Mucosa of descending colon (tissue), 3 donors: ENCODE data around the gene RAD54L. TPM values are rescaled to one million over a fixed set of nuclear protein-coding genes. Genes with fewer than 3 reads are reported as not detected.

Source experiments
- ATAC-seq: fragments of 200-7000 bp; cut with Tn5 transposase; one replicate; pipeline ENCODE4 v1.9.1; 2020; ENCODE audit warnings: mild to moderate bottlenecking, moderate library complexity
- DNase-seq, 3 donors: peaks; one replicate each; pipeline ENCODE4 v3.0.0-alpha.2; 2020
- H3K36me3 ChIP-seq: fragments of 200-600 bp; one replicate; pipeline ENCODE4 v1.8.0; 2021; ENCODE audit warnings: low read depth, mild to moderate bottlenecking
- H3K4me1 ChIP-seq: fragments of 200-600 bp; one replicate; pipeline ENCODE4 v1.8.0; 2021; ENCODE audit warnings: low read depth, mild to moderate bottlenecking
- H3K4me3 ChIP-seq: fragments of 200-600 bp; one replicate; pipeline ENCODE4 v1.8.0; 2021; ENCODE audit warnings: mild to moderate bottlenecking
- H3K9me3 ChIP-seq: fragments of 200-600 bp; one replicate; pipeline ENCODE4 v1.8.0; 2021; ENCODE audit warnings: mild to moderate bottlenecking
- intact Hi-C, 2 donors: fragments of 100-400 bp; cut with DNase I in 1 of 2; cut with micrococcal nuclease in 1 of 2; formaldehyde crosslinking; loops; one replicate each; pipeline versions ENCODE4 v1.11.0 to v1.11.1; 2022; cut with DNase I, micrococcal nuclease
- long read RNA-seq, 2 donors: library from polyadenylated mRNA; unstranded; transcript quantifications; one replicate each; pipeline ENCODE4 v2.0.0, GENCODE V29; 2019 to 2021
- total RNA-seq, 3 donors: library from RNA; stranded (reverse); fragmentation: NEBNext Ultra II Directional in 2 of 3; extraction: Animal tissue kit (Norgen Biotek cat#: 25700) in 2 of 3; gene quantifications; one replicate each; pipeline versions ENCODE4 v1.2.1 to v1.2.4, GENCODE V29; 2021 to 2023
- TF ChIP-seq, protein P1 (sequence below): fragments of 200-600 bp; IDR thresholded peaks from one replicate; pipeline ENCODE4 v1.8.0; 2022; ENCODE audit warnings: antibody characterized with exemption, mild to moderate bottlenecking
- donor health status: DM: no; HTN: no; CAD: no; lungs with moderate emphysema.
- donor health status: DM: no; HTN: no; CAD: no.
- donor health status: DM: no; HTN: yes; CAD: no.

The RAD54L gene
- 1 to 10 TPM; 3.0 to 8.0 (median 3.6) TPM for total RNA-seq
- long read RNA-seq, donor 1: 0 reads
- long read RNA-seq, donor 2, partial matches to known transcripts: 0 of 3 reads
- long read RNA-seq, donor 2, other reads (novel, unspliced or antisense): 0 of 3 reads

DNA sequence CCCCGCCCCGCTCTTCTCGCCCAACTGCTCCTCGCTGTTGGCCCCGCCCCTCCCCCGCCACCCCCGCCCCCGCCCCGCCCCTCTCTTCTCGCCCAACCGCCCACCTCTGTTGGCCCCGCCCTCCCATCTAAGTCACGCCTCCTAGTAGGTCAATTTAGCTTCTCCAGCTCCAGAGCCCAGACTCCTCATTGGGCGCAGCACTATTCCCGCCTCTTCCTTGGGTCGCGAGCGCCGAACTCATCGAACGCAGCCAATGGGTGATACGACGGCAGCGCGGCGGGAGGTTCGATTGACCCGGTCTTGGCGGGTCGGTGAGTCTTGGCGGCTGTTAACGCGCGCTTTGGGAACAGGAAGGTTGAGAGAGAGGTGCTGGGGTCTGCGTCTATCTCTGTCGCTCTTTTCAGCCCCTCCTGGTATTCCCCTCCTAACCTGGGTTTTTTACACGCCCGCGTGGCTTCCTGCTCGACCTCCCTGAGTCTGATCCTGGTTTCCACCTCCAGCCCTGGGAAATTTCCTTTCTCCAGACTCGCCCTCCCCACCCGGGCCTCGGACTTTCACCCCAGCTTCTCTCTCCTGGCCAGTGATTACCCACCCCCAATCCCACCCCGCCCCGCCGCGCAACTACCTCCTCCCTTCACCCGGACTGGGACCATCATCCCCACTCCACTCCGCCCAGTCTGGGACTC lies at the start of gene RAD54L:
Gene RAD54L (plus strand): TSS at position 328 of the 686 bp plus-strand sequence. CDS start 643 bp downstream, outside the sequence.
- TF ChIP-seq, protein P1, sequence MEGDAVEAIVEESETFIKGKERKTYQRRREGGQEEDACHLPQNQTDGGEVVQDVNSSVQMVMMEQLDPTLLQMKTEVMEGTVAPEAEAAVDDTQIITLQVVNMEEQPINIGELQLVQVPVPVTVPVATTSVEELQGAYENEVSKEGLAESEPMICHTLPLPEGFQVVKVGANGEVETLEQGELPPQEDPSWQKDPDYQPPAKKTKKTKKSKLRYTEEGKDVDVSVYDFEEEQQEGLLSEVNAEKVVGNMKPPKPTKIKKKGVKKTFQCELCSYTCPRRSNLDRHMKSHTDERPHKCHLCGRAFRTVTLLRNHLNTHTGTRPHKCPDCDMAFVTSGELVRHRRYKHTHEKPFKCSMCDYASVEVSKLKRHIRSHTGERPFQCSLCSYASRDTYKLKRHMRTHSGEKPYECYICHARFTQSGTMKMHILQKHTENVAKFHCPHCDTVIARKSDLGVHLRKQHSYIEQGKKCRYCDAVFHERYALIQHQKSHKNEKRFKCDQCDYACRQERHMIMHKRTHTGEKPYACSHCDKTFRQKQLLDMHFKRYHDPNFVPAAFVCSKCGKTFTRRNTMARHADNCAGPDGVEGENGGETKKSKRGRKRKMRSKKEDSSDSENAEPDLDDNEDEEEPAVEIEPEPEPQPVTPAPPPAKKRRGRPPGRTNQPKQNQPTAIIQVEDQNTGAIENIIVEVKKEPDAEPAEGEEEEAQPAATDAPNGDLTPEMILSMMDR: no peak
- ATAC-seq (peak; percentile 95), DNase-seq (peak; percentile 97 to 98 (median 98))
- H3K4me3 ChIP-seq: peak within 1 kb of the TSS; percentile 30
- intact Hi-C loops: no loop called here
- no peaks in the 10 kb centered on the region for H3K9me3 ChIP-seq
- no peaks in the 10 kb centered on the region for H3K36me3 ChIP-seq
- peaks cover 12% of the 10 kb centered on the region for H3K4me1 ChIP-seq

DNA sequence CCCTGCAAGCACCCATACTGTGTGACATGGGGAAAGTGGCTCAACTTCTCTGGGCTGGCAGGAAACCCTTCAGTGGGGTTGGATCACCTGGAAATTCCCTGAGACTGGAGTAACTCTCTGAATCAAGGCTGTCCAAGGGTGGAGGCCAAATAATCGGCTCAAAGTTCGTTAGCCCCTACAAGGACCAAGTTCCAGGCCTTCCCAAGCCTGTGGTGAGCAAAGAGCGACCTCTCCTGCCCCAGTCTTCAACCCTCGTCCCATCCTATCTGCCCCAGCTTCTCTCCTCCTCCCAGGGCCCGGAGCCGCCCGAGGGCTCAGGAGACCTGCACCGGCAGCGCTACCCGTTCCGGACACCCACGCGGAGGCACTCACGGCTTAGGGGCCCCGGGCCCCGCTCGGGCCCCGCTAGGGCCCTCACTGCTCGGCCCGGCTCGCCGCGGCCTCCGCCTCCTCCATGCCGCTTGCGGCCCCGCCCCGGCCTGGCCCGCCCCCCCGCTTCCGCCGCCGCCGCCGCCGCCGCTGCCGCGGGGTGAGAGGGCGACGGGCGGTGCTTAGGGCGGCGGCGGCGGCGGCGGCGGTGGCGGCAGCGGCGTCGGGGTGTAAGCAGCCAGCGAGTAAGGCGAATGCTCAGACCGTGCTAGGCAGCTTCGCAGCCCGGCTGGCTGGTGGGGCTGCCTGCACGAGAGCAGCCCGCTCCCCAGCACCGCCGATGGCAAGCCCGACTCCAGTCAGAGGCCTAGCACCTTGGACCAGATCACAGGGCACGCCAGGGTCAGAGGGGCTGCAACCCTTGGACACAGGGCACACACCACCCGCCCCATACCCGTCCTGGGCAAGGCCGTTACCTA lies 49.4 kb upstream of the RAD54L start, which contains the start of gene POMGNT1:
Gene POMGNT1 (minus strand): TSS at position 471 of the 848 bp plus-strand sequence. CDS start 613 bp downstream, outside the sequence.
- Histone ChIP-seq H3K9me3 (no peaks in the 10 kb centered on the region), H3K4me3 (peak within 1 kb of the TSS; percentile 20), H3K4me1 (peaks cover 18% of the 10 kb centered on the region), H3K36me3 (no peaks in the 10 kb centered on the region)
- TF ChIP-seq, protein P1: no peak
- peak; percentile 84 for ATAC-seq
- DNase-seq: peak; percentile 73 to 89 (median 80)
- intact Hi-C loops: no loop called here

GRCh38 chr1:46199233-46199749 lies 48.3 kb upstream of the RAD54L start:
- DNase-seq (no peak), ATAC-seq (no peak)
- TF ChIP-seq, protein P1: no peak
- H3K9me3 ChIP-seq: no peaks in the 10 kb centered on the region
- H3K36me3 ChIP-seq: no peaks in the 10 kb centered on the region
- intact Hi-C loops: no loop called here
- H3K4me1 ChIP-seq: peaks cover 18% of the 10 kb centered on the region
- H3K4me3 ChIP-seq: no peak overlapping the region

- peaks cover 9% of the 10 kb centered on the region for H3K4me1 ChIP-seq
- TF ChIP-seq, protein P1: no peak
- no peaks in the 10 kb centered on the region for H3K36me3 ChIP-seq
- no peak overlapping the region for H3K4me3 ChIP-seq
- DNase-seq (no peak), ATAC-seq (no peak)
- intact Hi-C loops: no loop called here
- H3K9me3 ChIP-seq: no peaks in the 10 kb centered on the region
These were observed 43.7 kb upstream of the RAD54L start for GRCh38 chr1:46203738-46204405.

DNA sequence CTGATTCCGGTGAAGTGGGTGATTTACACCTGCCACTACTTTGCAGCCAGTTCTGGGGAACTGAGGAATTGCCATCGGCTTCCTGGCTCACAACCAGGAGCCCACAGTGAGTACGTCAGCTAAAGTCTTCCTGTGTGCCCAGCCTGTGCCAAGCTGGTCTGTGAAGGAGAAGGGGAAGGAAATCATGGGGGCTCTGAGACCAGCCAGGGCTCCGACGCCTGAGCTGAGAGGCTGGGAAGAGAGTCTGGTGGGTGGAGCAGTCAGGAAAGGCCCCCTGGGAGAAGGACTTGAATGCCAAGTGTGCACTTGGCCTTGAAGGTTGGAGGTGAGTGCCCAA lies 43.2 kb upstream of the RAD54L start:
- ATAC-seq (no peak), DNase-seq (no peak)
- Histone ChIP-seq H3K4me1 (peaks cover 4% of the 10 kb centered on the region), H3K4me3 (no peak overlapping the region), H3K9me3 (no peaks in the 10 kb centered on the region), H3K36me3 (no peaks in the 10 kb centered on the region)
- TF ChIP-seq, protein P1: no peak
- intact Hi-C loops: no loop called here
